Gastroesophageal sphincter (tissue), 4 donors: Measurements from ENCODE around the gene ZNF511. TPM values are rescaled to one million over a fixed set of nuclear protein-coding genes. Genes with fewer than 3 reads are reported as not detected.

Source experiments
- ATAC-seq: fragments of 150-250 bp; one replicate; pipeline ENCODE4 v1.9.1; 2016; ENCODE audit warnings: mild to moderate bottlenecking, moderate library complexity
- H3K27ac ChIP-seq, 4 donors: fragments of 200-600 bp; sonication (generic) in 3 of 4; 1 replicate in 3 of 4; 2 replicates in 1 of 4; pipeline ENCODE4 v1.5.1; 2016 to 2019
- H3K27me3 ChIP-seq: fragments of 200-600 bp; sonication (generic); one replicate; pipeline ENCODE4 v1.5.1; 2019
- H3K36me3 ChIP-seq, 2 donors: fragments of 200-600 bp; sonication (generic); one replicate each; pipeline ENCODE4 v1.5.1; 2019; ENCODE audit warnings: control low read depth in 1 of 2
- H3K4me1 ChIP-seq, 3 donors: fragments of 200-600 bp; sonication (generic); 1 replicate in 2 of 3; 2 replicates in 1 of 3; pipeline ENCODE4 v1.5.1; 2016 to 2019; ENCODE audit warnings: control low read depth in 2 of 3
- H3K4me3 ChIP-seq, 2 donors: fragments of 200-600 bp; sonication (generic); one replicate each; pipeline ENCODE4 v1.5.1; 2019; ENCODE audit warnings: mild to moderate bottlenecking in 1 of 2, moderate library complexity in 1 of 2
- H3K9me3 ChIP-seq, 3 donors: fragments of 200-600 bp; sonication (generic); one replicate each; pipeline ENCODE4 v1.5.1; 2017 to 2019; ENCODE audit warnings: control low read depth in 2 of 3
- CTCF ChIP-seq, 4 experiments: fragments of 200-600 bp in 2 of 4; fragments of 450-650 bp in 2 of 4; sonication (generic) in 1 of 4; IDR thresholded peaks; one replicate each; pipeline ENCODE4 v1.5.1; 2017 to 2019; ENCODE audit warnings: antibody characterized with exemption in 4 of 4, mild to moderate bottlenecking in 2 of 4, moderate library complexity in 2 of 4
- EP300 ChIP-seq: sonication (generic); formaldehyde crosslinking; IDR thresholded peaks from one replicate; pipeline ENCODE4 v1.6.1; 2017; ENCODE audit warnings: antibody characterized with exemption, mild to moderate bottlenecking
- POLR2A ChIP-seq, 2 donors: fragments of 450-650 bp; IDR thresholded peaks; one replicate each; pipeline ENCODE4 v1.6.1; 2017; ENCODE audit warnings: antibody characterized with exemption in 2 of 2, mild to moderate bottlenecking in 2 of 2, moderate library complexity in 1 of 2
- POLR2AphosphoS5 ChIP-seq: sonication (generic); formaldehyde crosslinking; IDR thresholded peaks from one replicate; pipeline ENCODE4 v1.6.1; 2017; ENCODE audit warnings: antibody characterized with exemption
- WGBS, 2 donors: methylation state at CpG; one replicate each; pipeline ENCODE4 v1.1.5; 2018; ENCODE audit warnings: low coverage in 1 of 2; 5-methylcytosine and 5-hydroxymethylcytosine counted together
- total RNA-seq, 4 donors: library from RNA; depleted of rRNA; stranded (reverse); fragments of >200 nt; gene quantifications; one replicate each; pipeline ENCODE4 v1.1.0, GENCODE V29; 2016

The ZNF511 gene
- total RNA-seq, 4 donors from 2014 or later, result 15.1 to 42.2 (median 25.4) TPM

GRCh38 chr10:133324198-133324792 is 15.6 kb downstream of the ZNF511 start:
- Histone ChIP-seq H3K36me3 (no peaks in the 10 kb centered on the region), H3K27me3 (peaks cover 75% of the 10 kb centered on the region), H3K9me3 (no peaks in the 10 kb centered on the region), H3K4me3 (peak overlapping the region in 1 of 2 donors; percentile 59), H3K4me1 (peaks cover 3 to 26% (median 17%) of the 10 kb centered on the region in 3 donors), H3K27ac (peak overlapping the region in 1 of 4 donors; percentile 28)
- peak; percentile 80 for ATAC-seq
- TF ChIP-seq POLR2AphosphoS5, result no peak
- TF ChIP-seq EP300, result no peak
- TF ChIP-seq POLR2A (IDR thresholded peaks at IDR 0.05), result no peak
- TF ChIP-seq CTCF (IDR thresholded peaks at IDR 0.05), result no peak
- WGBS, 2 donors, result 40% methylated on average over 1 of the region's 13 CpGs; no CpG with 5 or more reads in 1 of the 2 donors

GRCh38 chr10:133324857-133325260 is 16.1 kb downstream of the ZNF511 start:
- Histone ChIP-seq H3K27me3 (peaks cover 75% of the 10 kb centered on the region), H3K4me1 (peaks cover 3 to 32% (median 19%) of the 10 kb centered on the region in 3 donors), H3K4me3 (peak overlapping the region in 1 of 2 donors; percentile 59), H3K36me3 (no peaks in the 10 kb centered on the region), H3K9me3 (no peaks in the 10 kb centered on the region), H3K27ac (peak overlapping the region in 3 of 4 donors; percentile 28 to 64 (median 55))
- WGBS, 2 donors, result 25% methylated on average over 5 of the region's 20 CpGs; no CpG with 5 or more reads in 1 of the 2 donors
- no peak for ATAC-seq
- no peak for TF ChIP-seq POLR2A (IDR thresholded peaks at IDR 0.05)
- no peak for TF ChIP-seq EP300

GRCh38 chr10:133325440-133326222 is 16.9 kb downstream of the ZNF511 start:
- peaks cover 3 to 34% (median 19%) of the 10 kb centered on the region in 3 donors for H3K4me1 ChIP-seq
- H3K27ac ChIP-seq, result peak overlapping the region in 3 of 4 donors; percentile 28 to 64 (median 55)
- peak overlapping the region; percentile 5 to 59 for H3K4me3 ChIP-seq
- peaks cover 71% of the 10 kb centered on the region for H3K27me3 ChIP-seq
- TF ChIP-seq POLR2AphosphoS5, result no peak
- no peaks in the 10 kb centered on the region for H3K36me3 ChIP-seq
- 0% methylated on average over 16 of the region's 91 CpGs; no CpG with 5 or more reads in 1 of the 2 donors for WGBS, 2 donors
- no peaks in the 10 kb centered on the region for H3K9me3 ChIP-seq
- peak; percentile 32 for ATAC-seq

GRCh38 chr10:133326223-133326551 is 17.5 kb downstream of the ZNF511 start:
- peaks cover 3 to 34% (median 19%) of the 10 kb centered on the region in 3 donors for H3K4me1 ChIP-seq
- peaks cover 71% of the 10 kb centered on the region for H3K27me3 ChIP-seq
- H3K4me3 ChIP-seq, result peak overlapping the region in 1 of 2 donors; percentile 59
- H3K36me3 ChIP-seq, result no peaks in the 10 kb centered on the region
- peak overlapping the region in 1 of 4 donors; percentile 64 for H3K27ac ChIP-seq
- TF ChIP-seq POLR2A (IDR thresholded peaks at IDR 0.05) (no peak), EP300 (no peak), POLR2AphosphoS5 (no peak), CTCF (IDR thresholded peaks at IDR 0.05) (no peak)
- H3K9me3 ChIP-seq, result no peaks in the 10 kb centered on the region
- ATAC-seq, result no peak
- WGBS, 2 donors, result no CpG with 5 or more reads among the region's 9 CpGs

GRCh38 chr10:133326745-133327650 is 18.3 kb downstream of the ZNF511 start:
- H3K27ac ChIP-seq, result no peak overlapping the region
- no peak overlapping the region for H3K4me3 ChIP-seq
- no peaks in the 10 kb centered on the region for H3K36me3 ChIP-seq
- peaks cover 3 to 34% (median 19%) of the 10 kb centered on the region in 3 donors for H3K4me1 ChIP-seq
- H3K27me3 ChIP-seq, result peaks cover 76% of the 10 kb centered on the region
- TF ChIP-seq CTCF (IDR thresholded peaks at IDR 0.05), result no peak
- no peak for TF ChIP-seq POLR2AphosphoS5
- no peak for TF ChIP-seq POLR2A (IDR thresholded peaks at IDR 0.05)
- TF ChIP-seq EP300, result no peak
- 11 to 37% methylated on average over 5 of the region's 28 CpGs for WGBS, 2 donors
- no peak for ATAC-seq
- no peaks in the 10 kb centered on the region for H3K9me3 ChIP-seq
